ENCODE measurements around the gene ZNF600.
"Not testable (repeated sequence)": the region's sequence is repeated elsewhere in the genome, so short reads cannot be mapped to it uniquely, and the experiment has no call there.

ZNF600 gene

DNA sequence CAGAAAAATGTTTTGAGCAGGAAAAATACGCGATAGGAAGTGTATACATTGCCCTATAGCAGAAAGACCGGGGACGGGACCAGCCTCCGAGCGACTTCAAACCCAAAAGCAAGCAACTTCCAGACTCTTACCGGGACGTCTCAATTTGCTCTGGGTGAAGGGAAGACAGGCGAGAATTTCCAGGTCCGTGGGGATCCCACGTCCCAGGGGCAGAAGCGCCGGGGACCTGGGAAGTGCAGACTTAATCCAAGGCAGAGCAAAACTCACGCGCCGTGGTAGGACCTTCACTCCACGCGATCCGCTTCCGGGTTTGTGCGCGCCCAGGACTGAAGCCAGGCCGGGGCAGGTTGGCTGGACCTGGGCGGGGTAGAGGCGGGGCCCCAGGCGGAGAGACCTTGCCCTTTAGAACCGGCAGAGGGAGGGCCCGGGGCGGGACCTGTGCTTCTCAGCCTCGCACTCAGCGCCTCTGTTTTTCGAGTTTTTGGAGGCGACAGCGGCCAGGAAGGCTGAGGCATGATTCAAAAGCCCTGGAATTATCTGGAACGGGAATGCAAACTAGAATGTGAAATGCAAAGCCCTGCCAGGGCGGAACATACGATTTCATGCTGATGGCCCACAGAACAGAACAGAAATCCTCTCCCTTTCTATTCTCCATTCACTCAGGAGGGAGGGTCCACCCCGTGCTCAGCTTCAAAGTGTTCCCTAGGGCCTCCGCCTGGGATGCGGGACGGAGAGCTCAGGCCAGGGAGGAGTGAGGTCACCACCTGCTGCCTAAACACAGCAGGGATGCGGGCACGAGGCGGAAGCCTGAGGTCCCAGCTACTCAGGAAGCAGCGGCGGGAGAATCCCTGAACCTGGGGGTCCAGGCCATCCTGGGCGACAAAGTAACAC is at the start of gene ZNF600:
TSS of gene ZNF600 (minus strand) at position 328 of the 891 bp plus-strand sequence. CDS start 7,903 bp downstream, outside the sequence.
- DNase-seq = peak; percentile 80

DNA sequence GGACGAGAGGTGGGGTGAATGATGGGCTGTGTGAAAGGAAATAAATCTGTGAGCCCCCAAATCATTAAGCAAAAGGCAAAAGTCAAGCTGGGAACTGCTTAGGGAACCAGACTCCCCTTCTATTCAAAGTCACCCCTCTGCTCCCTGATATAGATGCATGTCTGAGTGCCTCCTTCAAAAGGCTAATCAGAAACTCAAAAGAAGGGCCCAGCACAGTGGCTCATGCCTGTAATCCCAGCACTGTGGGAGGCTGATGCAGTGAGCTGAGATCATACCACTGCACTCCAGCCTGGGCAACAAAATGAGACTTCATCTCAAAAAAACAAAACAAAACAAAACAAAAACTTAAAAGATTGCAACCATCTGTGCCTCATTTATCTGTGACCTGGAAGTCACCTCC is 47.7 kb upstream of the ZNF600 start:
- DNase-seq = not testable (repeated sequence)

GRCh38 chr19:52833541-52833940 is 47.0 kb upstream of the ZNF600 start:
- DNase-seq = peak; percentile 38

DNA sequence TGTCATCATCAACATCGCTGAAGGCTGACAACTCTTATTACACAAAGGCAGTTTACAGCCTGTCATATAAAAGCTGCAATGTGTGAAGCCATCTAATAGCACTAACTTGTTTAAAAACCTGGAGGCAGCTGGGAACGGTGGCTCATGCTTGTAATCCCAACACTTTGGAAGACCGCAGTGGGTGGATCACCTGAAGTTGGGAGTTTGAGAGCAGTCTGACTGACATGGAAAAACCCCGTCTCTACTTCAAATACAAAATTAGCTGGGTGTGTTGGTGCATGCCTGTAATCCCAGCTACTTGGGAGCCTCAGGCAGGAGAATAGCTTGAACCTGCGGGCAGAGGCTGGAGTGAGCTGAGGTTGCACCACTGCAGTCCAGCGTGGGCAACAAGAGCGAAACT is 43.3 kb upstream of the ZNF600 start:
- DNase-seq = not testable (repeated sequence)

- DNase-seq = no peak
These were observed 39.2 kb upstream of the ZNF600 start for GRCh38 chr19:52825765-52826164.

GRCh38 chr19:52823676-52824075 is 37.1 kb upstream of the ZNF600 start:
- DNase-seq = no peak

- peak; percentile 78 for DNase-seq
These were observed 34.8 kb upstream of the ZNF600 start, which contains the start of gene ZNF28 for GRCh38 chr19:52821204-52821960. ZNF28 (minus strand) TSS chr19:52821633; CDS start chr19:52817958, 3,675 bp downstream.

- not testable (repeated sequence) for DNase-seq
These were observed 34.0 kb upstream of the ZNF600 start for GRCh38 chr19:52820472-52821203.

GRCh38 chr19:52809801-52810200 is 23.2 kb upstream of the ZNF600 start:
- no peak for DNase-seq

GRCh38 chr19:52799950-52800640 is 13.5 kb upstream of the ZNF600 start:
- not testable (repeated sequence) for DNase-seq

DNA sequence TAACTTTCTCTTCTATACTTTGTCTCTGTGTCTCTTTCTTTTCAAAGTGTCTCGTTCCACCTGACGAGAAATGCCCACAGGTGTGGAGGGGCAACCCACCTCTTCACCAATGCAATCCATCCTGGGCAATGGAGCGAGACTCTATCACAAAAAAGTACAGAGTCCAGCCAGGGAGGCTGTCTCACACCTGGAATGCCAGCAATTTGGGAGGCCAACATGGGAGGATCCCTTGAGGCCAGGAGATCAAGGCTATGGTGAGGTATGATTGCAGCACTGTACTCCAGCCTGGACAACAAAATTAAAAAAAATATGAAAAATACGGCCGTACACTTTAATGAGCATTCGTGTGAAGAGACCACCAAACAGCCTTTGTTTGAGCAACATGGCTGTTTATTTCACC is 2.8 kb upstream of the ZNF600 start:
- DNase-seq = no peak

DNA sequence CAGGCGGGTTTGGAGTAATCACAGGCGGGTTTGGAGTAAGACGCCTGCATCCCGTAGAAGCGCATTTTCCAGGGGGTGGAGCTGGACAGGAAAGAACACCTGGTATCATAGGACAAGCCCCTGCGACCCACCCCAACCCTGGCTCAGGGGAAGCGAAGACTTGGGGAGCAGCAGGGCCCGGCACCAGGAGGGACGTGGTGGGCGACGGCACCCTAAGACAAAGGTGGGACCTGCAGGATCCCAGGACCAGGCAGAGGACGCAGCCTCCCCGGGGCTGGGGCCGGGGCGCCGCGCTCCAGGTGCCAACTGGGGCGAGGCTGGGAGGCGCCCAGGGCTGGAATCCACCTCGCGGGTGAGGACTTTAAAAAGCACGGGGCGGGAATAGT is 520 bp downstream of the ZNF600 start:
- no peak for DNase-seq

DNA sequence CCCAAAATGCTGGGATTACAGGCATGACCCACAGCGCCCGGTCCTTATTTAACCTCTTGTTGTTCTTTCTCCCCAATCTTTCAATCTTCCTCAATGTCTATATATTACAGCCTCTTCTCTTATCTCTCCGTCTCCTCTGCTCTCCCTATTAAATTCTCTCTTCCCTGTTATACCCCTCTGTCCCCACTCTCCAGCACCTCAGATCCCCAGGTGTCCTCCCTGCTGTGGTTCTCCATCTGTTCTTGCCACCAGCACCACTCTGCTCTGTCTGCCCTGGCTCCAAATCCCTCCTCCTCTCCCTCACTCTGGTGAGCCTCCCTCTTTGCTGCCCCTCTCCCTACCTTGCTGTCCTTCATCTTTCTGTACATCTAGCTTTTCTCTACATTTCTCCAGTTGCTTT is 1.1 kb downstream of the ZNF600 start:
- no peak for DNase-seq

DNA sequence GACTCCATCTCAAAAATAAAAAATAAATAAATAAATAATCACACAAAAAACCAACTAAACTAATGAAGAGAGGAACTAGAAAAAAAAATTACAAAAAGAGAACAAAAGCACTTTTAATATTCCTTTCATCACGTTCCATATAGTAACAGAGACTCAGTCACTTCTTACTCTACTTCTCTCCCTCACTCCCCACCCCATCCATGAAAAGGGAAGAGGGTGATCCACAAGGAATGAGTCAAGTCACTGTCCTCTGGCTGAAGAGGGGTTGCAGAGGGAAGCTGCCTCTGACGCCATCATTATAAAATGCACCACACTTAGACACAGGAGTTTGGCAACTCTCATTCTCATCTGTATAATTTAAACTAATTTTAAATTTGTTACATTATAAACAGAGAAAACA is 3.7 kb downstream of the ZNF600 start:
- DNase-seq = not testable (repeated sequence)

DNA sequence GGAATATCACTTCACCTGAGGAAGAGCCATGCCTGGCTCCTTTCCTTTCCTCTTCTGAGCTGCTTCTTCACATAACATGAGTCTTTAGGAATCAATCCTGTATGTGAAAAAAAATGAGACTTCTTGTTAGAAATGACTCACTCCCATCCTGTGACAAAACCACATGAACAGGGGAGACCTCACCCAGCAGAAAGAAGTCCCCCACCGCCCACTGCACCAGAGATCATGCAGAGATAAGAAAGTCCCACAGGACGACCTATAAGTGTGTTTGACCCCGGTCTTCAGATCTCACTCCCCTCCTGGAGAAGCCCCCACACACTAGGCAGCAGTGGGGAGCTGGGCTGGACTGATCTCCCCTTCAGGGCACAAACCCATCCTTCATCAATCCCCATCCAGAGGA is 7.8 kb downstream of the ZNF600 start:
- DNase-seq = peak; percentile 41

DNA sequence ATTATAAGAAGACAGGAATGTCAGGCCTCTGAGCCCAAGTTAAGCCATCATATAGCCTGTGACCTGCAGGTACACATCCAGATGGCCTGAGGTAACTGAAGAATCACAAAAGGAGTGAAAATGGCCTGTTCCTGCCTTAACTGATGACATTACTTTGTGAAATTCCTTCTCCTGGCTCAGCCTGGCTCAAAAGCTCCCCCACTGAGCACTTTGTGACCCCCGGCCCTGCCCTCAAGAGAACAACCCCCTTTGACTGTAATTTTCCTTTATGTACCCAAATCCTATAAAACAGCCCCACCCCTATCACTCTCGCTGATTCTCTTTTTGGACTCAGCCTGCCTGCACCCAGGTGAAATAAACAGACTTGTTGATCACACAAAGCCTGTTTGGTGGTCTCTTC is 30.1 kb downstream of the ZNF600 start:
- DNase-seq = not testable (repeated sequence)

- DNase-seq = no peak
These were observed 36.8 kb downstream of the ZNF600 start for GRCh38 chr19:52749780-52750179.

DNA sequence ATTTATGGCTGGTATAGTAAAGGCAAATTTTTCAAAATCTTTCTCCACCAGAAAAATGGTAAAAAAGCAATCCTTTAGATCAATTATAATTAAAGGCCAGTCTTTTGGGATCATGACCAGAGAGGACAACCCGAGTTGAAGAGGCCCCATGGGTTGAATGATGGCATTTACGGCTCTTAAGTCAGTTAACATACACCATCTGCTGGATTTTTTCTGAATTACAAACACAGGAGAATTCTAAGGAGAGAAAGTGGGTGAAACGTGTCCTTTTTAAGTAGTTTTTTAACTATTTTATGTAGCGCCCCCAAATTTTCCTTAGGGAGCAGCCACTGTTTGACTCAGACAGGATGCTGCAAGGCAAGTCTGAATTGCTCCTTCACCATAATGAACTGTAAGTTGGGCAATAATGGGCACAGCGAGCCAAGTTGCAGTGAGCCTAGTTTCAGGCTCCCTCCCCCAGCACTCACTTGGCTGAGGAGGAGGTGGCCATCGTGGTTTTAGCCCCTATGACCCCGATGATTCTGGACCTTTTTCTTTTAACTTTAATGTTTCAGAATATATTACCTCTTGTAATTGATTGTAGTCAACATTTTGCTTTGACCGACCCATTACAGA is 38.1 kb downstream of the ZNF600 start:
- DNase-seq = peak; percentile 50

DNA sequence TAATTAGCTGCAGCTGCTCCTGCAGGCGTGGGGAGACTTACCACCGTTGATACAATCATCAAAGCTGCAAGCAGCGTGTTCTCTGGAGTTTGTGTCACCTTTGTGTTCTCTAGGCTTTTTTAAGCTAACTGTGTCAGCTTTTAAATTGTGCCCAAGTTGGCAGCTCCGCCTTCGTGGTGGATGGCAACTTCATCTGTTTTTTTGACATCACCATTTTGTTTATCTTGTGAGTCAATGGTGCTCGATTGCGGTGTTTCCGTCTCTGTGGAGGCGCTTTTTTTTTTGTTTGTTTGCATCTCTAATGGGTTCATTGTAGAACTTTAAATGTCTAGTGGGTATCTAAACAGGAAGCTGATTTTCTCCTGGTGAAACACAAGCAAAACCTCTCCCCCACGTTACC is 40.7 kb downstream of the ZNF600 start:
- DNase-seq = peak; percentile 28

GRCh38 chr19:52743091-52743490 is 43.5 kb downstream of the ZNF600 start:
- DNase-seq = no peak

DNA sequence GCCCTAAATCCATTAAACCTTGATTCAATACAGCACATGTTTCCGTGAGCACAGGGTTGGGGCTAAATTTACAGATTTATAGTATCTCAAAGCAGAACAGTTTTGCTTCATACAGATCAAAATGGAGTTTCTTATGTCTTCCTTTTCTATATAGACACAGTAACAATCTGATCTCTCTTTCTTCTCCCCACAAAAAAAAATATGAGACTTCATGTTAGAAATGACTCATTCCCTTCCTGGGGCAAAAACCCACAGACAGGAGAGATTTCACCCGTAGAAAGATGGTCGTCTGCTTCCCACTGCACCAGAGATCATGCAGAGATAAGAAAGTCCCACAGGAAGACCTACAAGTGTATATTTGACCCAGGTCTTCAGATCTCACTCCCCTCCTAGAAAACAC is 44.1 kb downstream of the ZNF600 start:
- no peak for DNase-seq

DNA sequence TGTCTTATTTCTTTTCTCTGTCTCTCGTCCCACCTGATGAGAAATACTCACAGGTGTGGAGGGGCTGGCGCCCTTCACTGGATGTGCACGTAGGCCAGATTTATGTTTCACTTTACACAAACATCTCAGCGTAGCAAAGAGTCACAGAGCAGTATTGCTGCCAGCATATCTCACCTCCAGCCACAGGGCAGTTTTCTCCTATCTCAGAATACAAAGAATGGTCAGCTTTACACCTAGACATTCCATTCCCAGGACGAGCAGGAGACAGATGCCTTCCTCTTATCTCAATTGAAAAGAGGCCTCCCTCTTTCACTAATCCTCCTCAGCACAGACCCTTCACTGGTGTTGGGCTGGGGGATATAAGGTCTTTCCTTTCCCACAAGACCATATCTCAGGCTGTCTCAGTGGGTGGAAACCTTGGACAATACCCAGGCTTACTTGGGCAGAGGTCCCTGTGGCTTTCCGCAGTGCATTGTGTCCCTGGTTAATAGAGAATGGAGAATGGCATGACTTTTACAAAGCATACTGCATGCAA is 44.6 kb downstream of the ZNF600 start:
- DNase-seq = no peak

All from CD4-positive, alpha-beta T cell treated with Interleukin-12 subunit alpha and Interleukin-12 subunit beta, for 1 hour (primary cell).